Activated CD4-positive, alpha-beta T cell treated with anti-CD3 and anti-CD28 coated beads, Interleukin-2, amount 50 U/mL, for 4 hours (primary cell): ENCODE data around the gene PRKCB.
"Not testable (repeated sequence)": the region's sequence is repeated elsewhere in the genome, so short reads cannot be mapped to it uniquely, and the experiment has no call there.

Experiments
- DNase-seq, 2 experiments: peaks; one replicate each; pipeline ENCODE4 v3.0.0-alpha.2; 2020

Gene PRKCB

DNA sequence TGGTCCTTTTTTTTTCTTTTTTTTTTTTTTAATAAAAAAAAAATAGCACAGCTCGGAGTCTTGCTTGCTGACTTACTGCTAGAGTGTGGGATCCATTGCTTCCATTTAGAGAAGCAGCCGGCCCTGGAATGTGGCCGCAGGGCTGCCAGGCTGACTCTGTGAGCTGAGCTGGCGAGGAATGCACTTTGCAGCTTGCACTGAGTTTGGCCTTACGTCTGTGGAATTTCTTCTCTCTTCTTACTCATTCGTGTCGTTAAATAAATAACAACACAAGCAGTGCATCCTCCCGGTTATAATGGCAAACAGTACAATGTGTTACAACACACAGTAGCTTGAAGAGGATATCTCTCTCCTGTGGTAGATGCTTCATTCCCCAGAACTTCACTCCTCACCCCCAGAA is 69.2 kb downstream of the PRKCB start:
- DNase-seq: no peak

DNA sequence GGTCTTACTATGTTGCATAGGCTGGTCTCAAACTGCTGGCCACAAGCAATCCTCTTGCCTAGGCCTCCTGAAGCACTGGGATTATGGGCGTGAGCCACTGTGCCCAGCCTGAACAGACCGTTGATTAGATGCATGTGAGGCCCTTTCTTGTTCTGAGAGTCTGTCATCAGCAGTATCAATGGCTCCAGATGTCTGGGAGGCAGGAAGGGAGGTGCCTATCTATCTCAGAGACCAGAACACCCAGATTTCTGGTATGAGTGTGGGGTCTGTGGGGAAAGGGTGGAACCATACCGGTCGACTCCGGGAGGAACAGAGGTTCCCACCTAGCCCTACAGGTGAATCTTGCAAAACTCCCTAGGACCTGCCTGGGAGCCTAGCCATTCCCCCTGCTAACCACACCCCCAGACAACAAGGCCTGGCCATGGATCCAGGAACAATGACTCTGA is 71.7 kb downstream of the PRKCB start:
- DNase-seq: no peak

DNA sequence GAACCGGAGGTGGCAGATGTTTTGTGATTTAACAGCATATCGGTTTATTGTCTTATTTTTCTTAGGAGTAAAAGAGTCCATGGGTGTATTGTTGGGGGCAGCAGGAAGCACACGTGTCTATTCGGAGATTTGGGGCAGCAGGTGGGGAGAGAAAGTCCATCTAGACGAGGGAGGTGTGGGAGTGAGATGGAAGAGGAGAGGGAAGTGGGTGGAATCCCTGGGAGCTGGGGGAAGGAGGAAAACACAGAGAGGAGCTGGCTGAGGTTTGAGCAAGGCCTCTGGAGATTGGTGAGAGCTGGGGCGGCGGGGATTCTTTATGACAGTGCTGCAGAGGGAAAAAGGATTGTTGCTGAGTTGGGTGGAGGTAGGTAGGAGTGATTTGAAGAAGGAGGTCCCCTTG is 72.1 kb downstream of the PRKCB start:
- DNase-seq: no peak

DNA sequence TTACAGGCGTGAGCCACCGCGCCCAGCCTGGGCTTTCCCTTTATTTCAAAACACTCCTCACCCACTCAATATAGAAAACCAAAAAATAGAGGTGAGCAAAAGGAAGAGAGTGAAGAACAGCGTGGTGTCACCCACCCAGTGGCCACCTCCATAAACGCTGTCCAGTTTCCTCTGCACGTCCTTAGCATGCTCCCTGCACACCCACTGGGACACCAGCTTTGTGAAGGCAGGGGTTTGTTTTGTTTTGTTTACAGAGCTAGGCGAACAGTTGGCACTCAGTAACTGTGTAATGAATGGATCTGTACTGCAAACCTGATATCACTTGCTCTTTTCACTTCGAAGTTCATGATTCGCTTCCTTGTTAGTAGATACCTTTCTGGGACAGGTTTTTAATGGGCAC is 73.0 kb downstream of the PRKCB start:
- DNase-seq: no peak

DNA sequence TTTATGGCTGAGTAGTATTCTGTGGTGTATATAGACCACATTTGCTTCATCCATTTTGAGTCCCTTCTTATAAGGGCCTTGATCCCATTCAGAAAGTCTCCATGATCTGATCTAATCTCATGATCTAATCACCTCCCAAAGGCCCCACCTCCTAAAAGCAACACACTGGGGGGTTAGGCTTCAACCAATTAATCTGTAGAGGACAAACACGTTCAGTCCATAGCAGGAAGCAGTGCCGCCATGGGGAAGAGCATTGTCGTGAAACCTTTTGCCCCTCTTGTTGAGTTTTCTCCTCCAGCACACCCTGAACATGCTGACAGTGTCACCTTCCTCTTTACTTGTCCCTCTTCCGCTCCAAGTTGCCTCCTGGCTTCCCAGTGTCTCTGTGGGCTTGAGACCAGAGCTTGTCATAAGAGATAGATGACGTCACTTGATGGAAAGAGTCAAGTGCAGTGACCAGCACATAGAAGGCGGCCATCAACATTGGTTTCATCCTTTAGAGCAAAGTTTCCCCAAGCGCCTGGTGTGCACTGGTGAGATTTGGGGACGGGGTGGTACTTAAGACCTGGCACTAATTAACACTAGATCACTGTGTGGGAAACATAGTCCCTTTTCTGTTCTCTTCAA is 74.1 kb downstream of the PRKCB start:
- DNase-seq: no peak

DNA sequence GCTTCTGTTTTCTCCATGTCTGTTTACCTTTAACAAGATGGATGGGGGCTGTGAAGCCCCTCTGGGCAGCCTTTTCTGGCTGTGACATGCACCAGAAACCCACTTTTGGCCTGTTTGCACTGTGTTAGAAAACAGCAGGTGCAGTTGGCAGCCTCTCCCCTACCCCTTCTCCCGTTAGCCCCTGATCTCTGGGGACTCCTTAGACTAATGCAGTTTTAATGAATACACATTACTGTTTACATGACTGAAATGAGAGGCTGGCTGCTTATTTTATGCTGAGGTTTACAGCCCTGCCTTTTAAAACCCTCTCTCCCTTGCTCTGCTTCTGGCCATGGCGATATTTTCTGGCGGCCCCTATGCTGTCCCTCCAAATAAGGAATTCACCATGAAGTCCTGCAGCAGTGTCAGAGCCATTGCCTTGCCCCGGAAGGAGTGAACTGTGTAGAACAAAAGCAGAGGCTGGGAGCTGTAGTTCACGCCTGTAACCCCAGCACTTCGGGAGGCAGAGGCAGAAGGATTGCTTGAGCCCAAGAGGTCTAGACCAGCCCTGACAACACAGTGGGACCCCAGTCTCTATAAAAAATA is 79.3 kb downstream of the PRKCB start:
- DNase-seq: no peak

DNA sequence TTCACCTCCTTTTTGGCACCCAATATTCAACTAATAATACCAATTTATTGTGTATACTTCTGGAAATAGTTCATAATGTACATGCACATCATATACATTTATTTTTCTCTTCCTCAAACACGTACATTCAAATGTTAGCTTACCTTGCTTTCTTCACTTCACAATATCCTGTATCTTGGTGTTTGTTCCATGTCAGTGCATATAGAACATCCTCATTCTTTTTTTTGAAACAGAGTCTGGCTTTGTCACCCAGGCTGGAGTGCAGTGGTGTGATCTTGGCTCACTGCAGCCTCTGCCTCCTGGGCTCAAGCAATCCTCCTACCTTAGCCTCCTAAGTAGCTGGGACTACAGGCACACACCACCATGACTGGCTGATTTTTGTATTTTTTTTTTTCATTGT is 80.8 kb downstream of the PRKCB start:
- not testable (repeated sequence) for DNase-seq

DNA sequence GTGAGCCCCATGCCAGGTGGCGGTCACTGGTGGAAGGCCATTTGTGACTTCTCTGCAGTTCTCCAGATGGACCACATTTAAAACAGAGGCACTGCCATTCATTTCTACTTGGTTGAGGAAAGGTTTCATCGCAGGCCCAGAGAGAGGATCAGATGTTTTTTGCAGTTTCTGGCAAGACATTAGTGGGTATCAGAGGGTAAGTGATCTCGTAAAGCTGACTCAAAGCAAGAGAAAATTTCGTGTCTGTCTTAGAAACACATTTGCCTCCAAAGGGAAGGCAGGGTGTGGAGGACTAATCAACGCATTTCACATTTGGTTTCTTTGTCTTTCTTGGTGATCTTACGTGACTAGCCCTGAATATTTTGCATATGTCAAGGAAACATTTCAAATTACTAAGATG is 81.8 kb downstream of the PRKCB start:
- DNase-seq: no peak

DNA sequence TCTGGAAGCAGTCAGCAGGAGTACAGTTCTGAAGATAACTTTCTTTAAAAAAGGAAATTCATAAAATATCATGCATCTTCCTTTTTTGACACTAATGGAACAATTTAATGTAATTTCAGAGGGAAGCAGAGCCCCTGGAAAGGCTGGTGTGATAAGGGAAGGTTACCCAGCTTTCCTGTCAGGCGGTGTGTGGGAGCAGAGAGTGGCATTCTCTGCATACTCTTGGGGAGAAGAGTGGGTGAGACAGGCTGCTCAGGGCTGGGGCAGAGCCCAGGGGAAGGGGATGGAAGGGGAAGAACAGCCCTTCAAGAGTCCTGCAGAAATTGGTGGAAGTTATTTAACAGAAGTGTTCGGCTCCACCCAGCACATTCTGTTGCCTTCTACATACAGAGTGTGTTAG is 84.7 kb downstream of the PRKCB start:
- DNase-seq: no peak

DNA sequence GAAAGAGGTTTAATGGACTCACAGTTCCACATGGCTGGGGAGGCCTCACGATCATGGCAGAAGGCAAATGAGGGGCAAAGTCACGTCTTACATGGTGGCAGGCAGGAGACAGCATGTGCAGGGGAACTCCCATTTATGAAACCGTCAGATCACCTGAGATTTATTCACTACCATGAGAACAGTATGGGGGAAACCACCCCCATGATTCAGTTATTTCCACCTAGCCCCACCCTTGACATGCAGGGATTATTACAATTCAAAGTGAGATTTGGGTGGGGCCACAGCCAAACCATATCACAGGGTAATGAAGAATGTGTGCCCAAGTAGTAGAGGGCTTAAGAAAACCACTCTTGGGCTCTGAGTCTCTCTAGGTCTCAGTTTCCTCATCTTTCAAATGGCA is 85.1 kb downstream of the PRKCB start:
- DNase-seq: no peak

DNA sequence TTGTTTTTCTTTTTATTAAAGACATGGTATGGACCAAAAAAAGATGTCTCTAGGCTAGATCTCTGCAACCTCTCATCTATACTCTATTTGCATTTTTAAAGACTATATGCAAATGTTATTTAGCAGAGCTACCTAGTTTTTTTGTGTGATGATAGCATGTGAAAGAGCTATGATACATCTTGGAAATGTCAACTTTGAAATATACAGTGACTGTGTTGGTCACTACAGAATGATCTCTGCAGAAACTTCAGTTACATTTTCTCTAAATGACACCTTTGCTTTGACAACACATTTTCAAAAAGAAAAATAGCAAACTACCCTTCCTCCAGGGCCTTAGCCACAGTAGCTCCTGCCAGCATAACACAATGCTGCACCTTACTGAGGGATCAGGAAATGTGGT is 86.6 kb downstream of the PRKCB start:
- no peak for DNase-seq

DNA sequence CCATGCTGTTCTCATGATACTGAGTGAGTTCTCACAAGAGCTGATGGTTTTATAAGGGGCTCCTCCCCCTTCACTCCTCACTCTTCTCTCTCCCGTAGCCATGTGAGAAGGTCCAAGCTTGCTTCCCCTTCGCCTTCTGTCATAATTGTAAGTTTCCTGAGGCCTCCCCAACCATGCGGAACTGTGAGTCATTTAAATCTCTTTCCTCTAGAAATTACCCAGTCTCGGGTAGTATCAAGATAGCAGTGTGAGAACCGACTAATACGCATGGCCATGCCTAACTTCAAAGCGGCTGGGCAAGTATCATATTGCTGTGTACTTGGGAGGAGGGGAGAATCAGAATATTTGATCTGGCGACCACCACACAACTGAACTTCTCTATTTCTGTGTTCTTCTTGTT is 88.3 kb downstream of the PRKCB start:
- no peak for DNase-seq

DNA sequence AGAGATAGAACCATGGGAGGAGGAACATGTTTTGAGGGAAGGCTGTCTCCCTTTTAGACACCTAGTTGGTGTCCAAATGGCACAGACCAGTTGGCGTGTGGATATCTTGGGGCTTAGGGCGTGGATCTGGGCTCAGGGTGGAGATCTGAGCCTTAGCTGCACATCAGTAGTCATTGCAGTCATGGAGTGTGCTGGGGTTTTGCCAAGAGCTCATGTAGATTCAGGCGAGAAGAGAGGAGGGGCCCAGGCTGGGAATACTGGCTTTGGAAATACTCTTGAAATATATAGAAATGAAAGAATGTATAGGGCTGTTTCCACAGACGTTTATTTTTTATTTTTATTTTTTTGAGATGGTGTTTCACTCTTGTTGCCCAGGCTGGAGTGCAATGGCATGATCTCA is 92.0 kb downstream of the PRKCB start:
- no peak for DNase-seq

DNA sequence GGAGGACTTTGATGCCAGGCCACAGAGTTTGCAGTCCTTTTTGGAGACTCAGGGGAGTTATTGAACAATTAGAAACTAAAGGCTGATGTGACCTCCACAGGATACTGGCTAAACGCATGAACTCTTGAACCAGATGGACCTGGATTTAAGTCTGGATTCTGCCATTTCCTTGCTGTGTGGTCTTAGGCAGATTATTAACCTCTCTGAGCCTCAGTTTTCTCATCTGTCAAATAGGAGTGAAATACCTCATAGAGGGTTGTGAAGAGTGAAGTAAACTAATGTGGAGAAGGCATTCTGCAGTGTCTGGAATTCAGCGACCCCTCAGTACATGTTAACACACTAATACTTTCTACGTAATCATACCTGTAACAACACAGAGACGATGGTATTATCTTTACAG is 93.5 kb downstream of the PRKCB start:
- DNase-seq: no peak

DNA sequence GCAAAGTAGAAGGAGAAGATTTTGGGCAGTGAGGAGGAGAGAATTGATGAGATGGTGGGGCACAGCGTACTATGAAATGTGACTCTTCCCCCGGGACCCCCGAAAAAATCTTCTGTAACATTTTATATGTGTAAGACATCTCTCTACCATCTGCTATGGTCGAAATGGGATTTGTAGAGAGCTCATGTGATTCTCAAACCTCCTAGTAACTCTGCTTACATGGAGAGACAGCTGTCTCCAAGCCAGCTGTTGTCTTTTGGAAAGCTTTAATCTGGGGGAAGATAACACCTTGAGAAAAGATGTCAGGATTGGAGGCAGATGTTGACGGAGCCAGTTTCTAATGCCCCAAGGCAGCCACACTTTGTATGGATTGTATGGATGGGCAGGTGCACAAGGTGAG is 94.1 kb downstream of the PRKCB start:
- no peak for DNase-seq

DNA sequence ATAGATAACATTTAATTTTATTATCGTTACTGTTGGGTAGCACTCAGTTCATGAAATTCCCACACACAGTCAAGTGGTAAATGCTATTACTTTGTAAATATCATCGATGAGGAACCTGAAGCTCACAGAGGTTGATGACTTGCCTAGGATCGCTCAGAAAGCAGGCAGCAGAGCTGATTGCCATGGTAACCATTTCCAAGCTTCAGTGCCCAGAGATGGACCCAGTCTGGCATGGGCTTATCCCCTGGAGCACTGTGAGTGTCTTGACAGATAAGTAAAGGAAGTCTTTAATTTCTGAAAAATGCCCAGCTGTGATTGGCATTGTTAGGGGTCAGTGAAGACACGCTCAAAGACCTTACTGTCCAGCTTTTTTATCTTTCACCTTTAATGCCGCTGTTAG is 95.0 kb downstream of the PRKCB start:
- DNase-seq: no peak

DNA sequence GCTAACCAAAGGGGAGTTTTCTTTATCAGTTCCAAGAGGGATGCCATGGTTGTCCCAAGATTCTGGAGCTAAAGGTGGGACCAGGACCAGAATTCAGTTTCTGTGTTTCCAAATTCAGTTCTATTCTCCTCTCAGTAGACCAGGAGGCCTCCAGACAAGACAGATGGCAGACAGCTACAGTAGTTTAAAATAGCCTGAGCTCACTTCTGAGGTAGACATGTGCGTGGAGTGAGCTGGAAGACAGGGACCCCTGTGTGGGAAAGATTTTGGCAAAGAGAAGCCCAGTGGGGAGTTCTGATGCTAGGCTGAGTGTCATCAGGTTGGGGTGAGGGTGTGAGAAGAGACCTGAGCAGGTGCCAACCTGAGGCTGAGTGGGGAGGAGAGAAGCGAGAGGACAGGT is 95.4 kb downstream of the PRKCB start:
- DNase-seq: no peak

DNA sequence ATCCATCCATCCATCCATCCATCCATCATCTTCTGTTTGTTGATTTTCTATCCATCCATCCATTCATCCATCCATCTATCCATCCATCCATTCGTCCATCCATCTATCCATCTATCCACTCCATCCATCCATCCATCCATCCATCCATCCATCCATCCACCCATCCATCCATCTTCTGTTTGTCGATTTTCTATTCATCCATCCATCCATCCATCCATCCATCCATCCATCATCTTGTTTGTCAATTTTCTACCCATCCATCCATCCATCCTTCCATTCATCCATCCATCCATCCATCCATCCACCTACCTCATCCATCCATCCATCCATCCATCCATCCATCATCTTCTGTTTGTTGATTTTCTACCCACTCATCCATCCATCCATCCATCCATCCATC is 97.9 kb downstream of the PRKCB start:
- DNase-seq: not testable (repeated sequence)

DNA sequence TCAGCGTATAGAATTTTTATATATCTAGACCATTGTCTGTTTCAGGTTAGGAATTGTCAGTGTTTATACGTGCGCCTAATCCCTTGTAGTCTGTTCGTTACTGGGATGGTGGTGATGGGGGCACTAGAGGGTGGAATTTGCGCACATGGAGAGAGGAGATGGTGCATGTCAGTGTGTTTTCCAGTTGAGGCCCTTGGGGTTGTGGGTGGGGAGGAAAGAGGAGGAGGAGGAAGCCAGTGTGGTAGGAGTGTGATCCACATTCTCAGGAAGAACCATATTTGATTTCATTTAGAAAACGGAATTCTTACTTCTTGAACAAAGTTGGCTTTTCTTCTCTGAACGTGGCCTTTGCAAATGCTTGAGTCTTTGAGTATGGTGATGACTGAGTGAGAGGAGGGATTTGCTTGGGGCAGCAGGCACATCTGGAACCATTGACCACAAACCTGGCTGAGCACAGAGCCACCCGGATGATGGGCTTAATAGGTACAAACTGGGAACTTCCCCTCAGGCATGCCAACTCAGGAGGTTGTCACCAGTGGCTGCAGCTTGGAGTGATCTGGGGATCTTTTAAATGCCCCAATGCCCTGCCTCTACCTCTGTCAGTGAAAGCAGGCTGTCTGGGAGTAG is 98.9 kb downstream of the PRKCB start:
- DNase-seq: no peak

DNA sequence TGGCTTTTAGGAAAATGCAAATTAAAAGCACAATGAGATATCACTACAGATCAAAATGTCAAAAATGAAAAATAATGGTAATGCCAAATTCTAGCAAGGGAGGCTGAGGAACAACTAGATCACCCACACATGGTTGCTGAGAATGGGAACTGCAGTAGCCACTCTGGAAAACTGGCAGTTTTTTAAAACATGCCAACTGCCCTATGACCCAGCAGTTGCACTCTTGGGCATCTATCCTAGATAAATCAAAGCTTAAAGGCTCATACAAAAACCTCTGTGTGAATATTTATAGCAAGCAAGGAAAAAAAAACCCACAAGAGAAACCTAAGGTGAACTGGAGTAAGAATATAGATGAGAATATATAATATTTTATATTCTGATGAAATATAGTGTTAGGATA is 104.3 kb downstream of the PRKCB start:
- no peak for DNase-seq

DNA sequence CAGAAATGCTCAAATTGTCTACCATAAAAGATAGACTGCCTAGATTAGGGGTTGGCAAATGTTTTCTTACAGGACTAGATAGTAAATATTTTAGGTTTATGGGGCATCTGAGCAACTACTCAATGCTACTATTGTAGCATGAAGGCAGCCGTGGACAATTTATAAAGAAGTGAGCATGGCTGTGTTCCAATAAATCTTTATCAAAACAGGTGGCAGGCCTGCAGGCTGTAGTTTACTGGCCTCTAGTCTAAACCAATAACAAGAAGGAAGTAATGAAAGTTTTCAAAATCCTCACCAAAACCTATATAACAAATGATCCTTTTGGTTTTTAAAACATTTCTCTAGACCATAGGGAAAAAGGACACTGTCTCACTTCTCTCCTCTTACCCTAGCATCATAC is 105.2 kb downstream of the PRKCB start:
- DNase-seq: no peak

DNA sequence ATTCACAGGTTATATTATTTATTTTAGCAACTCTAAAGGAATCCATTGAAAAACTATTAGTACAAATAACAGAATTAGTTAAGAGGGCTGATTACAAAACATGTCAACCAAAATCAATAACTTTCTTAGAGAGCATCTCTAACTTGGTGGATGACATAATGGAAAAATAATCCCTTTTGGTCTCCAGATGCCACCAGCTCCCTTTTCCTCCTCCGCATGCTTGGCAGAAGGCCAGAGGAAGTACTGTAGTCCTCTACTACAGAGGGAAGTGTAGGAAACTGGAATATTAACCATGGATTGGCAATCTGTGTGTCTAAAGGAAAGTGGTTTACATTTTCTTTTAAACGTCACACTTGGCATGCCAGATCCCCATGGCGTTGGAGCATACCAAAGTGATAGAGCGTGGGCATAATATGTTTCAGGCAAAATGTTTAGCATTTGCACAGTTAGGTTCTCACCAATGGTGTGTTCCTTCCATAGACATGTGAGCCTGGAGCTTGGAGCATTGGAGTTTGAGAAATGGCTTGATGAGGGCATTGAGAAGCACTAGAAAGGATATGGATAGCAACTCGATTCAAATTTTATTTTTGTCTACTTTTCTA is 106.3 kb downstream of the PRKCB start:
- no peak for DNase-seq

DNA sequence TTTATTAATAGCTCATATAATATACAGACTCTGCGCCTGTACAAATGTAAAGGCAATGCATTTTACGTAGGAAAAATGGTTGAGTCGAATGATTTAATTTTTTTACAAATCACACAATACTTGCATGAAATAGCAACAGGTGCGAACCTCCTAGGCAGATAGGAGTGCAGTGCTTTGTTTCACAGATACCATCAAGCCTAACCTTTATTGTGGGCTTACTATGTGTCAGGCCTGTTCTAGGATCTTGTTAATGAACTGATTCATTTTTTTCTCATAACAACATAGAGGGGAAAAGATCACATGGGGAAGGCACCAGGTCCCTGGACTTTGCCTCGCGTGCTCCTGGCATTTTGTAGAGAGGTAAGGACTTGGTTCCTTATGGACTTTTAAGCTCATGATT is 107.8 kb downstream of the PRKCB start:
- no peak for DNase-seq

DNA sequence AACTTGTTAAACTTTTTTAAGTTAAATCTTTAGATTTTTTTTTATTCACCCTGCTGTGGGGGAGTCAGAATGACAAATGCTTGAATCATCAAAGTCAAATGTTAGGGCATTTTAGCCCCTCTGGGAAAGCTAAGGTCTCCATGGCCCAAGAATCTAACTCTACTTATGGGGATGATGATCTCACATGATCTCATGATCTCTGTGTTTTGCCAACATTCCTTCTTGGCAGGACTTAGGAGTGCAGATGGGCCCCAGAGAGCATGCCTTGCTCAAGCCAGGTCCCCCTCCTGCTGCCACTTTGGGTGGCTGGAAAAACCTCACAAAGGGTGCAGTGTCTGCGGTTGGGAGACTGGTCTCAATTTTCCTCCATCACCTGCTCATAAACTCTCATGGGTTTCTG is 108.6 kb downstream of the PRKCB start:
- no peak for DNase-seq

DNA sequence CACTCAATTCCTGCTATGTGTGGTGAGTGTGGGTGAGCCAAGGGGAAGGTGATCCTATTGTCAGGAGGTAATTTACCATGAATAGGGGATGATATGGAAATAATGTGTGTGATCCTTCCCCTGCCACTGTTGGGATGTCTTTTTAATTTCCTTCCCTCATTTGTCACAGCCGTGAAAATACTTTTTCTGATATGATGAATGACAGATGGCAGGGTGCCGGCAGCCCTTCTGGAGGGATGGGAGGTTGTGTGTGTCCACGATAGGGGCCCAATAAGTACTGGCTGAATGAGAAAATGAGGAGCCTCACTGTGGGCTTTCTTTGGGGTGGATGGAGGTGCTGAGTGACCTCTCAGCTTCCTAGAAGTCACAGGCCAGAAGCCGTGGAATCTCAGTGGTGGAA is 109.5 kb downstream of the PRKCB start:
- DNase-seq: no peak
